Right atrium auricular region (tissue), 2 donors: ENCODE data around the gene PLAGL1. TPM values are rescaled to one million over a fixed set of nuclear protein-coding genes. Genes with fewer than 3 reads are reported as not detected.

Experiments
- DNase-seq: peaks from one replicate; pipeline ENCODE4 v3.0.0-alpha.2; 2019; ENCODE audit warnings: low spot score
- H3K27ac ChIP-seq, 2 donors: fragments of 200-600 bp; sonication (generic); 1 replicate in 1 of 2; 2 replicates in 1 of 2; pipeline ENCODE4 v1.5.1; 2016 to 2019
- H3K27me3 ChIP-seq, 2 donors: fragments of 200-600 bp; sonication (generic); one replicate each; pipeline versions ENCODE4 v1.5.1 to v1.6.0; 2017 to 2019
- H3K36me3 ChIP-seq: fragments of 200-600 bp; sonication (generic); one replicate; pipeline ENCODE4 v1.5.1; 2016
- H3K4me1 ChIP-seq, 2 donors: fragments of 200-600 bp; sonication (generic); one replicate each; pipeline versions ENCODE4 v1.5.1 to v1.6.0; 2017 to 2019
- H3K4me3 ChIP-seq, 2 donors: fragments of 200-600 bp; sonication (generic); 1 replicate in 1 of 2; 2 replicates in 1 of 2; pipeline ENCODE4 v1.5.1; 2017 to 2019; ENCODE audit warnings: mild to moderate bottlenecking in 1 of 2, moderate library complexity in 1 of 2
- H3K9me3 ChIP-seq, 2 donors: fragments of 200-600 bp; sonication (generic); one replicate each; pipeline ENCODE4 v1.5.1; 2019
- total RNA-seq, 2 donors: library from RNA; depleted of rRNA; stranded (reverse); fragments of >200 nt; gene quantifications; one replicate each; pipeline ENCODE4 v1.1.0, GENCODE V29; 2016
- TF ChIP-seq, protein P1 (sequence below), 2 donors: fragments of 200-600 bp; sonication (generic); IDR thresholded peaks; one replicate each; pipeline ENCODE4 v1.5.1; 2019; ENCODE audit warnings: antibody characterized with exemption in 2 of 2

Gene PLAGL1
- total RNA-seq, 2 donors from 2014 or later: 6.8 to 8.5 TPM

- Histone ChIP-seq H3K36me3 (peaks cover 1% of the 10 kb centered on the region), H3K27ac (no peak overlapping the region), H3K4me3 (no peak overlapping the region), H3K27me3 (no peaks in the 10 kb centered on the region), H3K9me3 (no peaks in the 10 kb centered on the region), H3K4me1 (no peaks in the 10 kb centered on the region)
- no peak for DNase-seq
- TF ChIP-seq, protein P1, sequence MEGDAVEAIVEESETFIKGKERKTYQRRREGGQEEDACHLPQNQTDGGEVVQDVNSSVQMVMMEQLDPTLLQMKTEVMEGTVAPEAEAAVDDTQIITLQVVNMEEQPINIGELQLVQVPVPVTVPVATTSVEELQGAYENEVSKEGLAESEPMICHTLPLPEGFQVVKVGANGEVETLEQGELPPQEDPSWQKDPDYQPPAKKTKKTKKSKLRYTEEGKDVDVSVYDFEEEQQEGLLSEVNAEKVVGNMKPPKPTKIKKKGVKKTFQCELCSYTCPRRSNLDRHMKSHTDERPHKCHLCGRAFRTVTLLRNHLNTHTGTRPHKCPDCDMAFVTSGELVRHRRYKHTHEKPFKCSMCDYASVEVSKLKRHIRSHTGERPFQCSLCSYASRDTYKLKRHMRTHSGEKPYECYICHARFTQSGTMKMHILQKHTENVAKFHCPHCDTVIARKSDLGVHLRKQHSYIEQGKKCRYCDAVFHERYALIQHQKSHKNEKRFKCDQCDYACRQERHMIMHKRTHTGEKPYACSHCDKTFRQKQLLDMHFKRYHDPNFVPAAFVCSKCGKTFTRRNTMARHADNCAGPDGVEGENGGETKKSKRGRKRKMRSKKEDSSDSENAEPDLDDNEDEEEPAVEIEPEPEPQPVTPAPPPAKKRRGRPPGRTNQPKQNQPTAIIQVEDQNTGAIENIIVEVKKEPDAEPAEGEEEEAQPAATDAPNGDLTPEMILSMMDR (IDR thresholded peaks at IDR 0.05): no peak
Observed at GRCh38 chr6:143952947-143953701, 54.9 kb downstream of the PLAGL1 start.

DNA sequence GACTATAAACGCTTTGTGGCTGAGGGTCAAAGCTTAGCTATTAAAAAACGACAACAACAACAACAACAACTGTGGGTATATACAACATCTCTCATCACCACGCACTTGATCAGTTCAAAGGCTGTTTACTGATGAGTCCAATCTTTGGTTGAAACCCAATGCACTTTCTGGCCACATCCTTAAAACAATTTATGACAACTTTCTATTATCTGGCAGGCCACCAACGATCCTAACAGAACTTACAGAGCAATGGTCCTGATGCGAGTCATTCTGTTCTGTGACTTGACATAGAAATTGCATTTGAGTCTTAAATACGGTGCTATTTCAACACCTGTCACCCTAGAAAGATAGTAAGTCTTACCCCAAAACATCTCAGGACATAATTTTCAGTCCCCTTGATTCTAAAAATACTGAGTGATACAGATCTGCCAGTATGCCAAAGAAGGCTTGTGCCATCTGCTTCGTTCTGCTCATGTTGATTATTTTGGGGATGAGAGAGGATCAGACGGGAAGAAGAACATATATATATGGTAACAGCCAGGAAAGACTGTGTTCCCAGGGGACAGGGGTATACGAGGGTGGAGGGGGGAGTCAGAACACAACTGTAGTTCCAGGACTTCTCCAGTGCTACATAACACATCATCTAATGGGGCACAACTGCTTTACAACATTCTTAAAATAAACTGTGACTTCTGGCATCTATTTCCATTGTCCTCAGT, 55.8 kb downstream of the PLAGL1 start:
- TF ChIP-seq, protein P1 (IDR thresholded peaks at IDR 0.05): no peak
- H3K9me3 ChIP-seq: no peaks in the 10 kb centered on the region
- no peak overlapping the region for H3K4me3 ChIP-seq
- no peak for DNase-seq
- H3K36me3 ChIP-seq: peaks cover 10% of the 10 kb centered on the region
- no peaks in the 10 kb centered on the region for H3K27me3 ChIP-seq
- no peaks in the 10 kb centered on the region for H3K4me1 ChIP-seq
- no peak overlapping the region for H3K27ac ChIP-seq

DNA sequence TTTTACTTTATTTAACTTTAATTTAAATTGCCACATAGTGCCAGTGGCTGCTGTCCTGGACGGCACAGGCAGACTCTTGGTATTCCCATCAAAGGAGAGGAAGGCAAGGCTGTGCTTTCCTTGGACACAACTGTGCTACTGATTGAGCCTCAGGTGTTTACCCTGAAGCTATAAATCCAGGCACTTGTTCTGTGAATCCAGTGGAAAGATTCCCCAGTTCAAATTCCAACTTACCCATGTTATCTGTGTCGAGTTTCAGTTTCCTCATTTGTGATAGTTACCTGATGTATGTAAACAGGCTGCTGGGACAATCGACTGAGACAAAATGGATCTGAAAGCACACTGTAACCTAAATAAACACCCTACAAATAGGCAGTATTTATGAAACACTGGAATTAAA, 57.2 kb downstream of the PLAGL1 start:
- TF ChIP-seq, protein P1 (IDR thresholded peaks at IDR 0.05): no peak
- H3K9me3 ChIP-seq: no peaks in the 10 kb centered on the region
- peaks cover 10% of the 10 kb centered on the region for H3K36me3 ChIP-seq
- no peak overlapping the region for H3K4me3 ChIP-seq
- H3K27ac ChIP-seq: no peak overlapping the region
- H3K27me3 ChIP-seq: no peaks in the 10 kb centered on the region
- DNase-seq: no peak
- no peaks in the 10 kb centered on the region for H3K4me1 ChIP-seq

DNA sequence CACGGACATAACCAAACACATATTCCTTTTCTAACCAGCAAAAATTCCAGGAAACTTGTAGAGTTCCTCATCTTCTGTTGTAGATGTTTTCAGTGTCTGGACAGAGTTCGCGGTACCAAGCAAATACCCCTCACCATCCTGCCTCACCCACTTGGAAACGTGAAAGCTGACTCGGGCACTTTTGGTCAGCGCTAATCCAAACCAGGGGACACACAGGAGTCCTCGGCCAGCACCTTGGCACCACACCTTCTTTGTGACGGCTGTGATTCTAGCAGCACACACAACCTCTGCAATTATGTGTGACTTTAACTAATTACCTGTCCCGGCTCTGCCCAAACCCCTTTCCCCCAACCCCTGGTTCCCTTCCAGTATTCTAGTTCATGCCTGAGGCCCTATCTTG, 58.1 kb downstream of the PLAGL1 start:
- H3K27ac ChIP-seq: no peak overlapping the region
- TF ChIP-seq, protein P1 (IDR thresholded peaks at IDR 0.05): no peak
- H3K4me1 ChIP-seq: no peaks in the 10 kb centered on the region
- no peak overlapping the region for H3K4me3 ChIP-seq
- H3K36me3 ChIP-seq: peaks cover 10% of the 10 kb centered on the region
- no peaks in the 10 kb centered on the region for H3K9me3 ChIP-seq
- H3K27me3 ChIP-seq: no peaks in the 10 kb centered on the region
- DNase-seq: no peak

DNA sequence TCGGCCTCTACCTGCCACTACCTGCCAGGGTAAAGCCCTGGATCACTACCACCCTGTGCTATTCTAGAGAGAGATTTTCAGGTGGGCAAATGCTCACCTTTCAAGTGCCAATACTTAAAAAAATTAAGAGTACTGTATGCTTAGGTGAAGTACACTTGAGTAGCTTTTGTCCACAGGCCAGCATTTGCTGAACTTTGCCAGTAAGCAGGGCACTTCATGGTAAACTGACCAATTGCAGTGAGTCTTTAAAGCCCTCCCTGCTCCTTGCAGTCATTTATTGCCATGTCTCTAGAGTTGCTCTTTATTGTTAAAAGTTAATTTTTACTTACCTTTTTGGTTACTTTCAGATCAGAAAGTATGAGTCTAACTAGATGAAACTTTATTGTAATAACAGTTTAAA, 58.5 kb downstream of the PLAGL1 start:
- no peaks in the 10 kb centered on the region for H3K27me3 ChIP-seq
- no peaks in the 10 kb centered on the region for H3K9me3 ChIP-seq
- TF ChIP-seq, protein P1 (IDR thresholded peaks at IDR 0.05): no peak
- peaks cover 10% of the 10 kb centered on the region for H3K36me3 ChIP-seq
- no peak for DNase-seq
- no peak overlapping the region for H3K4me3 ChIP-seq
- no peak overlapping the region for H3K27ac ChIP-seq
- H3K4me1 ChIP-seq: no peaks in the 10 kb centered on the region
